Activated CD8-positive, alpha-beta memory T cell treated with anti-CD3 and anti-CD28 coated beads, Interleukin-2, amount 50 U/mL, for 1 hour (primary cell): ENCODE results near the gene EBF3.

Source experiments
- DNase-seq: peaks from one replicate; pipeline ENCODE4 v3.0.0-alpha.2; 2020; ENCODE audit errors: extremely low read depth

The EBF3 gene

DNA sequence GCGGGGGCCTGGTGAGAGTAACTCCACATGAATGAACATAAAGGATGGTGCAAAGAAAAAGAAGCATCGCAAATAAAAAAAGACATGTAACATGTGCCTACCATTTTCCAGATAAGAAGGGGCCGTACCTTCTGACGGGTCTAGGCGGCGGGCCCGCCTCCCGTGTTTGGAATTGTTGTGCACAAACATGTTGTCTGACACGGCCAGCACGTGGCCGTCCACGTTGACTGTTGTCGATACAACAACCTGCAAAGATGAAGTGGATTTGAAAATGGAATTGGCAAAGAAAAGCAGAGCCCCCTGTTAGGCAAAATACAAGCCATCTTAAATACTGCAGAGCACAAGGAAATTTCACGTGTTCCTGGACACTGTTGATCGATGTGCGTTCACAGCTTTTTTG, 90.7 kb downstream of the EBF3 start:
- DNase-seq = no peak

DNA sequence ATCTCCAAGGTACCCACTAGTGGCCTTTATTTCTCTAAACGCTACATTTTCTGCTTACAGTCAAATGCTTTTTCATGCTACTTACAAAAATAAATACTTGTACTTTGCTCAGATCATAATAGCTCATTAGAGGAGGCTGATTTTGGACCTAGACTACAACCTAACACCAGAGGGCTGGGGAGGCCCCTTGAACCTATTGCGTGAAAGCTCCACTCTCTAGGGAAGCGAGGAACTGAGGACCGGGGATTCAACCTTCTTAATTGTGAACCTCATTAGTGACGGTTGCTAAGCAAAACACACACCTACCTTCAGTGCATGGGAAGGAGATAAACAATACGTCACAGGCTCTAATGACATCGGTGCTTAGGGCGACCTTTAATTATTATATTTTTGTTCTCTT, 92.1 kb downstream of the EBF3 start:
- no peak for DNase-seq

DNA sequence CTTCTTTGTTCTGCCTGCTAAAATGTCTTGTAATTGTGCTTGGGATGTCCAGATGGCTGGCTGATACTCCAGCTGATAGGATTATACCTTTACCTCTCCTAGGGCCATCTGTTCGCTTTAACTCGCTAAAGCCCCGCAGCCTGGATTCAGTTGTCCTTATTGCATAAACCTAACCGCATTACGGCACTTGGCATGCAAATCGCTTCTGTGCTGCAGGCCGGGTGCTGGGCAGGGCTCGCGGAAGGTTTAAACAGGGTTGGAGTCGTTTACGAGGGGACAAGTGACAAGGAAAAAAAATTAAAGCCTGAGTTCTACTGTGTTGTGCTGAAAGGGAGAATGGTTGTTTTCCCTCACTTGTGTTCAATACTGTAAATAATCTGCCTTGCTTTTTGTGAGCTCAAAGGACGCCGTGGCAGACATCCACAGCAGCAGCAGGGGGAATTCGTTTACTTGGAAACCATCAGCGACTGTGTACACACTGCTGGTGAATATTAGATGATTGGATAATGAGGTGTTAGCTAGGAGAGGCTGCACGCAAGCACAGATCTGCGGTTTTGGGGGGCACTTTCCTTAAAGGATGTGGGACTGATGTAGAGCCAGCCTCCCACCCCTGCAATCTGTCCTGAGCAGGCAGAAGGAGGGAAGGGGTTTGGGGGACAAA, 93.0 kb downstream of the EBF3 start:
- DNase-seq = no peak

DNA sequence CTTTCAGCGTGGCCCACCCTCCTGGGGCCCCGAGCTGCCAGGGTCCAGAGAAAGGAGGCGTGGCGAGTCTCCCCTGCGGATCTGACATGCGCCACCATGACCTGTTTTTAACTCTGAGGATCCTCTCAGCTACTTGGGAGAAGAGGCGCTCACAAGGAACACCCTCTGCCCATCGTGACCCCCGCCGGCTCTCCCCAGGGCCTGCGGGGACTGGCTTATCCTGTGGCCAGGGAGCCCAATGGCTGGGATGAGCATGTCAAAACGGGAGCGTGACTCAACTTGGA, 93.7 kb downstream of the EBF3 start:
- DNase-seq = no peak

DNA sequence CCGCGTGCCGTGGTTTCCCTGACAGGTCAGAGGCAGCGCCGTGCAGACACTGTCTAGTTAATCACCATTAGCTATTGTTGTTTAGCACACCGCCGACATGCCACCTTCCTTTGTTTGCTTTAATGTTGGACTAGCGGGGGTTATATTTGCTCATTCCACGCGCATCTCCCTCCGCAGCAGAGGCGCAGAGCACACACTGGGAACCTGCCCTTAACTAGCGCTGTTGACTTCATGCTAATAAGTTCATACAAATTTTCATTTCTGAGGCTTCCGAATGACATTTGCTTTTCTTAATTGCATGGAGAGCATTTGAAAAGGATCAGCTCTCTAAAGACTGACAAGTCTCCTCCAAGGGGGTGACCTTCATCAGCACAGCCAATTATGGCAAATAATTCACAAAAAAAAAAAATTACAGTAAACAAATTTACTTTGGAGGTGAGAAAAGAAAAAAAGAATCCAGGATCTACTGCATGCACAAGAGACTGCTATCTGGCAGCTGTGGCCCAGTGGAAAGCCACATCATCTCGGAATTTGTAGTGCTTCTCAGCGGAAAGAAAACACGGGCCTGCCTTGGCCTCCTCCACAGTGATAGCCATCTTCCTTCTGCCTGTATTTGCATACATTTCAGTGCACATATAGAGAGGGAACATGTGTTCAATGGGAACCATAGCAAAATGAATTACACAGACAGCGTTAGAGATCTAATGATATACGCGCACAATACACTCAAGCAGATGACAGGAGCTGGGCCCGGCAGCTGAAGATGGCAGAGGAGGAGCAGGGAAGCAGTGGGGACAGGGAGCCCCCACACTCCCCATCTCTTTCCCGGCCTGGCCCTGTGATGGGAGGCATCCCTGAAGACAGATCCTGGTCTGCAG, 94.2 kb downstream of the EBF3 start:
- DNase-seq = no peak

DNA sequence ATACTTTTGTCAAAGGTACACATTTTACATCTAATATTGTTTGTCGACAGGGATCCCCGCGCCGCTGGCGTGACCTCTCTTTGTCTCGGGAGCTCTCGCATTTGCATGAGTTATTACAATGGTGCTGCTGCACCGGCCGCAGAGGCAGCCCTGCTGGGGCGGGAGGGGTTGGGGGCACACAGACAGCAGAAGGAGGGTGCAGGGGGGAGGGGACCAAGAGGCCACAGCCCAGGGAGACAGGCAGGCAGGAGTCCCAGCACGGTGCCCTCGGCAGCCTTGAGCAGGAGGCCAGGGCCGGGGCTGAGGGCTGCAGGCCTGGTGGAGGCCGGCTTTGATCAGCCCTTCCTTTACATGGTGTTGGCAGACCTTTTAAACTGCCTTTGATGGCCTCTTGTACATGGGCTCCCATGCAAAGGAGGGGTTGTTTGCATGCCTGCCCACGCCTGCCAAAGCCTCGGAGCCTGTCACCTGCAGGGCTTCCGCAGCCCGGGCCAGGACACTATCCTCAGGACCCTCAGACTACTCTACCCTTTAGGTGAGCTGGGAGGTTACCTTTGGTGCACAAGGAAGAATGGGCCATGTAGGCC, 95.5 kb downstream of the EBF3 start:
- no peak for DNase-seq

DNA sequence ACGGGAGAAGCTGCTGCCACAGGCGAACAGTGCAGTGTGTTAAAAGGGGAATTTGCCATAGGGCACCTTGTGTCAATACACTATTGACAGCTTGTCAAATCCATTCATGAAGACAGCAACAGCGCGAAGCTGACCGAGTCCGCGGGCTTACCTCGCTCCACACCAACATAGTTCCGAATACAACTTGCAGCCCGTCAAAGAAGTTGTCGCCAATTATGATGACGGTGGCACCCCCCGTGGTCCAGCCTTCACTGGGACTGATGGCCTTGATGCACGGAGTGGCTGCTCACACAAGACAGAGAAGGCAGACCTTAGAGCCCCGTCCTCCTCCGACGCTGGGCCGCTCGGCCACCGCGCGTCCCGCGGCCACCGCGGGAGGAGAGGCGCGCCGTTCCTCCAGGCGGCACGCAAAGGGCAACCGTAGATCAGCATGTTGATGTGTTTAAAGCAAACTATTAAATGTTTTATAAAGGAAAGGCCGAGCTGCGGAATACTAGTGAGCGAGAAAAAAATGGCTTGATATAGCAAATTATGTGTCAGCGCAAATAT, 96.4 kb downstream of the EBF3 start:
- no peak for DNase-seq

DNA sequence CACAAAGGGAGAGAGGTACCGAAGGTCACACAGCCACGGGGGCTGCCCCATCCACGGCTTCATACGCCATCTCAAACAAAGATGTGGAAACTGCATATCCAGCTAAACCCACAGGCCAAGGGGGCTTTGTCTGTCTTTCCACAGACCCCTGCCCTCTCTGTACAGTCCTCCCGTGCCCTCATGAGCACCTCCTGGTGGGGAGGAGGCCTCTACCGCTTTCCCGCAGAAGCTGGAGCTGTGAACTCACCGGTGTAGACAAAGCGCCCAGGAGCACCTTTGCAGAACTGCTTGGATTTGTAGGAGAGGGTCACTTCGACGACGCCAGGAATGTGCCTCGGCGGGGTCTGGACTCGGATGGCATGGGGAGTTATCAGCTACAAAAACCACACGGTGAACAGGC, 97.2 kb downstream of the EBF3 start:
- no peak for DNase-seq

DNA sequence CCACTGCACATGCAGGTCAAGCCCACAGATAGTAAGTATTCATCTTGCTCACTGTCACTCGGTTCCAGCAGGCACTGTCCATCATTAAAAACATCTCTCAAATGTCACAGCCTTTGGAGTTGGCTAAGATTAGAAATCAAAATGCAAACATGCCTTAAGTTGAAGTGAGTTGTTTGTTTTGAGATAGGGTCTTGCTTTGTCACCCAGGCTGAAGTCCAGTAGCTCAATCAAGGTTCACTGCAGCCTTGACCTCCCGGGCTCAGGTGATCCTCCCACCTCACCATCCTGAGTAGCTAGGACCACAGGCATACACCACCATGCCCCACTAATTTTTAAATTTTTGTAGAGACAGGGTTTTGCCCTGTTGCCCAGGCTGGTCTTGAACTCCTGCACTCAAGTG, 98.1 kb downstream of the EBF3 start:
- DNase-seq = no peak

DNA sequence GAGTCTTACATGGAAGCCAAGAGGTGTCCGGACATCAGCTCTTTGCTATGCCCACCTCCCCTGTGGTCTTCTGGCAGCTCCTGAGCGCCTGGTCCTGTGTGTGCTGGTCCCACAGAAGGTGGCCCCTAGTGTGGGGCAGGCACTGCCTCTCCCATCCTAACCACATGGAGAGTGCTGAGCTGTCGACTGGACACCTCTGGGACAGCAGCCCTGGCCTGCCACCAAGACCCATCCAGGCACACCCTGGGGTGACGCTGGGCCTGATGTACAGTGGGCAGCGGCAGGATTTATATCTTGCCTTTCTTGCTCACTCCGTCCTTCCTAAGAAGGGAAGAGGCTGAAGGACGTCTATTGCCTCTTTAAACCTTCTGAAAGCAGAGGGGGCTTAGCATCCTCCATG, 98.7 kb downstream of the EBF3 start:
- DNase-seq = no peak

DNA sequence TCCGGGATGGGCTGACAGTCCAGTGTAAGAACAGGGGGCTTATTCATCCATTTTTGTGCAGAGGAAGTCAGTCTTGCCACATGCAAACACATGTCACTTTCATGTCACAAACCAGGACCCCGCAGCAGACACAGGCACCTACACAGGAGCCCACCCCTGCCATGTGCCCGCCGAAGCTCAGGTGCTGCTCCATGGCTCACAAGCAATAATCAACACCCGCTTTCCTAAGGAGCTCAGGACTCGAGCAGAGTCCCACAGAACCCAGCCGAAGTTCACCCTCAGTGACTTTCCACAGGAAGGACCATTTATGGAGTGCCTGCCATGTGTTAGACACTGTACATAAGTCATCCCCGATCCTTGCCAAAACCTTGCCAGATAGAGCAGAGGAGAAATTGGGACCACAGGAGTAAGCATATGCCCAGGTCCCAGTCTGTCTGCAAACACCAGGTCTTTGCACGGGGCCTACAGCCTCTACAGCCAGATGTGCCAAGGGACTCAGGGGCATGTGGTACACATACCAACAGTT, 99.4 kb downstream of the EBF3 start:
- DNase-seq = no peak

DNA sequence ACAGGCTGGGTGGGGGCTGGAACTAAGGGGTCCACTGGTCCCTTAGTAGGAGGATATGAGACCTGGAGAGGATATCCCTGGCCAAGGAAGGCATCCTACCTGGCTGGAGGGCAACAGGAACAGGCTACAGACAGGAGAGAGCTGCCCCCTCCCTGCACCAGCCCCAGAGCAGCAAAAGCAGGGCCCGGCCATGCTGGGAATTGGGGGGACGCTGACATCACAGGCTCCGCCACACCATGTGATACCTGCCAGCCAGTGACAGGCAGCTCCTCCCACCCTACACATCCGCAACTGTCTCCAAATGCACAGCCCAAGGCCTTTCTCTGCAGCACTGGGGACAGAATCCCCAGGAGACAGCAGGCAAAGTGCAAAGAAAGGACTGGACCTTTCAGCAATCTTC, 100.0 kb downstream of the EBF3 start:
- DNase-seq = no peak

DNA sequence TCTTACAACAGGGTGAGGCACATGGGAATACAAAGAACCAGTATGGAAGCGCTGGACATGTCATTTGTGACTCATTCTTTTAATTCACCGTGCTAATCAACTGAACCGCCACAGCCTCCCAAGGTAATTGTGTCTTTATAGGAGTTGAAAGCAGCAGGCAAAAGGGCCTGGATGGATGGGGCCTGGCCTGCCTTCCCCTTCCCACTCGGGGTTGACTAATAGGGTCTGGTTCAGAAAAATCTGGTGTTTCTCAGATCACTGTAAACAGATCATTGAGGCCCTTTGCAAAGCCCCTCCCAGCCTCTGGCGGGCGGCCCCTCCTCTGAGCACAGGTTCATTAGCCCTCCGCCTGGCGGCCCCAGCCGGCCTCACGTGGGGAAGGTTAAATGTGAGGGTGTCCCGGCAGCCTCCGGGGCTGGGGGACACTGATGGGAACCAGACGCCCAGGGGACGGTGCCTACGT, 100.8 kb downstream of the EBF3 start:
- no peak for DNase-seq

DNA sequence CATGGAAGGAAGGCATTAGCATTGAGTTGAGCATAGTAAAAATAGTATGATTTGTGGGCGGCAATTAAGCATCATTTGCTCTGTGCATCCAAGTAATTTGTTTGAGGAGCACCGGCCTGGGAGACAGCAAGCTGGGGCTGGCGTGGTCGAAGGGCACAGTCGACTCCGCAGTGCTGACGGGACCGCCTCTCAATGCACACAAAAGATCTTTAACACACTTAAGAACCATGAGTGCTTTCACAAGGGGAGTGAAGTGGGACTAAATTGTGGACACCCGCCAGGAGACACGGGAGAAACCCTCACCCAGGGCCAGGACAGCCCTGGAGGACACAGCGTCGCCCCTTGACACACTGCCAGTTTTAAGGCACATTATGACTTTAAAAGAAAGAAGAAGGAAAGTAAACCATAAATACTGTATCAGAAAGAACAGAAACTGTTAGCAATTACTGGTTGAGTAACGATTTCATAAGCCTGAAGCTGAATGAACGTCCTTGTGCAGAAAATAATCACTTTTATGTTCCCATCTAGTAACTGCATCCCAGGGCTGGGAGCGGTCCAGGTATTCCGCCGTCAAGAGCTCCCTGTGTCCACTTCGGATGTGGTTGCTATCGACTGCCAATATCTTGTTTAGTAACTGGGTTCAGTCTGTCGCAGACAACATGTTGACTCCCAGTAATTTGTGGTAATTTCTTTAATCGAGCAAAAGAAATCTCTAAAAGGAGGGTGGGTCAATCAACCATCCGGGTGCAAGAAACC, 102.1 kb downstream of the EBF3 start:
- no peak for DNase-seq

DNA sequence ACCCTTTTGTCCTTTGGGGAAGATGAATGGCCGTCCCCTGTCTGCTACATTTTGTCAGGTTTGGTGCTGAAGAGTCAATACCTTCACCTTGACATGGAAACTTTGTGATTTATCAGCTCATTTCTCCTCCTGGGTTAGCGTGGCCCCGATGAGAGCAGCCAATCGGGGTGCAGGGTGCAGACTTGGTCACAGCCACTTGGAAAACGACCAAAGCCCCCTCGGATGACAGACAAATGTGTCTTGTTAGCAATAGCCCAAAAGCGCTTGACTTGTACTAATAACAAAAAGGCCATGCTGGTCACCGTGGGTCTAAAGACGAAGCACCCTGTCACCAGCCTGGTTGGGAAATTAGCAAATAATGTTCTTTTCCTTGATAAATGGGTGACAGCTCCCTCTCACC, 103.7 kb downstream of the EBF3 start:
- no peak for DNase-seq

DNA sequence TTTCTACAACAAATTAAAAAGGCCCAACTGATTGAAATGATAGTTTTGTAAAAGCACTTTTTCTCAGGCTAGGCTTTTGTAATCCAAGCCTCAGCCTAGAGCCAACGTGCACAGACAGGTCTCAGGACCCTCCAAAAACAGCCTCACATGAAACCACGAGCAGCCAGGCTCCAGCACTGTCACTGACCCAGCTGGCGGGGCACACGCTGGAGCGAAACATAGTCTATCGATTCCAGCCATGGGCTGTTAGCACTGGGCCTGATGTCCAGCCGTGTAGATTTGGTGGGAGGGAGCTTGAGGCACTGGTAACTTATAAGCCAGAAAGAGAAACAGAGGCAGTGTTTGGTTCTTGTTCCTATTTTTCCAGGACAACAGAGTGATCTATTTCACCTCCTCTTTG, 104.5 kb downstream of the EBF3 start:
- no peak for DNase-seq

DNA sequence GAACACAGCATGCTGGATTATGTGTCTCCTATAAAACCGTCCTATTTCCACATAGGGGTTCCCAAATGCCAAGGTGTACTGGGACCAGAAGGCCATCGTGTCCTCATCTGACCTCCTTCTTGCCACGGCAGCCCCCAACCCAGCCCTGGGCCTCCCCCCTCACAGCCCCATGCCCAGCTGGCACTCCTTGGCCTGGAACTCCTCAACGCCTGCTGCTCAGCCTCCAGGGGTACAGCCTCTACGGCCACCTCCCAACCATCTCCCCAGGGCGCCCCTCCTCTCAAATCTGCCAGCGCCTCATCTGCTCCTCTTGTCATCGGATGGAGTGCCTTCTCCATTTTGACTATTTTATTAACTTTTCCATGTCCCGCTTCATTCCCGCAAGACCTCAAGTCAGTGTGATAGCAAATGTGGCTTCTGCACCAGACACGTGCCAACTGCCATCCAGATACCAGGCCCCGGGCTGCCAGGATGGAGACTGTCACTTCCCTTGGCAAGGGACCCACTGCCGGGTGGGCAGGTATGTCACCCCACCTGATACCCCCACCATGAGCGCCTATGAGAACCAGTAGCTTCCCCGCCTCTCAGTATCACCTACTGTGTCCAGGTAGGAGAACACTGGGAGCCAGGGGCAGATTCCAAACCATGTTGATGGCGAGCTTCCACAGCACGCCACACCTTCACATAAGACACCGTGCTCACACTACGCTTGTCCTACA, 106.7 kb downstream of the EBF3 start:
- DNase-seq = no peak

DNA sequence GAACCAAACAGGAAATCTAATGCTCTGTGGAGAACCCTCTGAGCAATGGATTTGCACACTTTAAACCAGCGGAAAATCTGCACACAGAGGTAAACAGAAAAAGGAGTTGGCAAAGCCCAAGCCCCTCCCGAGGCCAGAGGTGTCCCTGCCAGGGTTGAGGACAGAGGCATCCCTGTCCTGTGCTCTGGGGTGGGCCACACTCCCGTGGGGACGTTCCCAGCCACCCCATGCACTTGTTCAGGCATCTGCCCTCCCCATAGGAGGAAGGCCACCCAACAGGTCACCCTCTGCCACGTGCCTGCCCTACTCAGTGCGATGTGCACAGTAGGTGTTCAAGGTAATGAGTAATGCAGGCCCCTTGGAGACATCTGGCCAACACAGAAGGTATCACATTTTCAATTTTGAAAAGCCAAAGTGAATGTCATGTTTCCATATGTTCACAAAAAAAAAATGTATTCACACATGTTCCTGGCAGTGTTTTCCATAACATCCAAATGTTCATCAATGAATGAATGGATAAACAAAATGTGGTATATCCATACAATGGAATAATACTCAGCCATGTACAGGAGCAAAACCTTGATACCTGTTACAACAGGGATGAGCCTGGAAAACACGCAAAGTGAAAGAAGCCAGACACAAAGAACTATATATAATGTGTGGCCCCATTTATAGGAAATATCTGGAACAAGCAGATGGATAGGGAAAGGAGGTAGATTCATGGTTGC, 108.1 kb downstream of the EBF3 start:
- no peak for DNase-seq

DNA sequence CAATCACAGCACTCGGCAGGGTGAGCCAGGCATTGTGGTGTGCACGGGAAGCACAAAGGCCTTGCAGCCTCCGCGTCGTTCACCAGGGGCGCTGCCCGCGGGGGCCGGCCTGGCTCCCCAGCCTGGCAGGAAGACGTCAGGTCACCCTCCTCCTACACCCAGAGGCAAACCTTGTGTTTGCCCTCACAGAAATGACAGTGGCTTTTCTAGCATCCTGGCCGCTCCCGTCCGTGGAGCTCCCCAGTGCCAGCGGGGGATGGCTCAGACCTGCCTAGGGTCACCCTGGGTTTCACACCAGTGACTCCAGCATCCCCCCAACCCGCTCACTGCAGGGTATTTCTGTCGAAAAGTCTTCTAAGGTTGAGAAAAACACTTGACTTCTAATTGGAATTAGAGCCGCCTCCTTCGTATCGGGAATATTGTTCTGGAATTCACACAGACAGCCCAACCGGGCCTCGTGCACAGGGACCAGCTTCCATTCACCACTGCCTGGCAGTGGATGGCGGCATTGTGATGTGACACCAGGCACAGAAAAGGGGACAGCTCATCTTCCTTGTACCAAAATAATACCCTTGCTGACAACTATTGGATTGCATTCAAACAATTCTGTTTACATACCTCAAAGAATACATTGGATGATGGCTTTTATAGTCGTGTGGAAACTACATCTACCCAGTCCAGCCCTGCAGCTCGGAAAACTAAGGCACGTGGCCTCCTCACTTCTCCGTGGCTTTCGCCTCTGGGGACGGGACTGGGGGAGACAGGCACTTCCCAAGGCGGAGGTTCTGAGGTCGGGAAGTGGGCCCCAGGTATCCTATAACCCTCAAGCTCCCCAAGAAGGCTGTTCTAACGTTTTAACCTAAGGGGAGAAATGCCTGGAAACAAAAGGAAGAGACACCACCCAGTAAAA, 109.0 kb downstream of the EBF3 start:
- no peak for DNase-seq

DNA sequence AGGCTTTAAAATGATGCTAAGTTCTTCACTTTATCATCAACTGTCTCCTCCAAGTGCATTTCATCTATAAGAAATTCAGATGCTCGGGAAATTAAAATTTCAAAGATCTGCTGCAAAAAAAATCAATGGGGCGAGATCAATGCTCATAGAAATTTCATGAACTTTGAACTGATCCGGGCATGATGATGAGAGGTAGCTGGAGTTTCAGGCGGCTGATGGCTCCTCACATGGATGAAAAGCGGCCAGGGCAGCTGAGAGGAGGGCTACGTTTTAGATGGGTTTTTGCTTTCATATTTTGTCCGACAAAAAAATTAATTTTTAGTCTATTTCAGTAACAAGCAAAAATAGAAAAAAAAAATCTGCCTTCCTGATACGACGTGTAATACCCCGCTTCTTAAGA, 109.9 kb downstream of the EBF3 start:
- DNase-seq = no peak
